HCT116 (cell line): ENCODE data around the gene SCAMP1. TPM values are rescaled to one million over a fixed set of nuclear protein-coding genes. Genes with fewer than 3 reads are reported as not detected.

Source experiments
- ATAC-seq: fragments of 200-7000 bp; cut with Tn5 transposase; 2 replicates; pipeline ENCODE4 v1.9.1; 2020; ENCODE audit warnings: mild to moderate bottlenecking, moderate library complexity
- BruUV-seq: library from RNA; stranded (reverse); fragments of 400-500 nt; replicated peaks from 2 replicates; lab custom pipeline; 2021; lab: Mats Ljungman, UMichigan
- CTCF ChIA-PET: fragments of 300-600 bp; sonication (Branson Sonifier 250); formaldehyde crosslinking; loops from one replicate; lab custom pipeline; 2021; ENCODE audit warnings: antibody characterized with exemption; lab: Charles Lee
- POLR2A ChIA-PET: fragments of 300-600, 350-600 bp; sonication (Branson Sonifier 250); formaldehyde crosslinking; loops from one replicate; lab custom pipeline; 2021; ENCODE audit warnings: antibody characterized with exemption; lab: Charles Lee
- RAD21 ChIA-PET, 2 experiments: fragments of 300-600 bp; sonication (Branson Sonifier 250); formaldehyde crosslinking; loops; one replicate each; lab custom pipeline; 2023; ENCODE audit warnings: low total read pairs in 2 of 2; ENCODE audit not compliant: uncharacterized antibody in 2 of 2, unreplicated experiment in 2 of 2, low non-redundant PET in 1 of 2; lab: Charles Lee
- DNase-seq: peaks from one replicate; pipeline ENCODE4 v3.0.0-alpha.2; 2010; ENCODE audit warnings: low read depth, low spot score
- H2AFZ ChIP-seq: fragments of 200-600 bp; shearing (Covaris generic), sonication (generic); 2 replicates; pipeline ENCODE4 v1.6.1; 2017; ENCODE audit warnings: low read depth, mixed run types, mixed read lengths, antibody characterized with exemption, low read length; ENCODE audit not compliant: poor library complexity, severe bottlenecking
- H3K27ac ChIP-seq: 2 replicates; pipeline ENCODE4 v1.5.1; 2012; ENCODE audit warnings: low read depth, low read length
- H3K27me3 ChIP-seq: fragments of 200-600 bp; sonication (generic); 2 replicates; pipeline ENCODE4 v1.6.1; 2016; ENCODE audit warnings: mixed run types, low read length, mixed read lengths; ENCODE audit not compliant: insufficient read depth
- H3K36me3 ChIP-seq, 2 experiments: fragments of 200-500 bp in 1 of 2; fragments of 200-600 bp in 1 of 2; sonication (Bioruptor generic) in 1 of 2; sonication (generic) in 1 of 2; 2 replicates each; pipeline versions ENCODE4 v1.5.1 to v1.6.1; 2014 to 2016; ENCODE audit warnings: low read length in 2 of 2, inconsistent platforms in 1 of 2, mixed read lengths in 1 of 2, mixed run types in 1 of 2; ENCODE audit not compliant: insufficient read depth in 2 of 2, control insufficient read depth in 1 of 2
- H3K4me1 ChIP-seq, 2 experiments: fragments of 200-600 bp in 1 of 2; sonication (generic) in 1 of 2; 2 replicates each; pipeline versions ENCODE4 v1.5.1 to v1.6.1; 2012 to 2017; ENCODE audit warnings: low read length in 2 of 2, inconsistent platforms in 1 of 2, mild to moderate bottlenecking in 1 of 2, mixed read lengths in 1 of 2, mixed run types in 1 of 2, moderate library complexity in 1 of 2; ENCODE audit not compliant: insufficient read depth in 2 of 2, control insufficient read depth in 1 of 2
- H3K4me2 ChIP-seq: fragments of 200-600 bp; sonication (generic); 2 replicates; pipeline ENCODE4 v1.6.1; 2017; ENCODE audit warnings: mixed run types, low read length, mixed read lengths
- H3K4me3 ChIP-seq, 2 experiments: fragments of 200-600 bp in 1 of 2; sonication (generic) in 1 of 2; replicated peaks in 1 of 2; 2 replicates each; pipeline ENCODE4 v1.5.1; 2011 to 2016; ENCODE audit warnings: low read length in 2 of 2, control low read depth in 1 of 2, low read depth in 1 of 2, mild to moderate bottlenecking in 1 of 2, mixed read lengths in 1 of 2, mixed run types in 1 of 2
- H3K79me2 ChIP-seq: fragments of 200-600 bp; sonication (generic); 2 replicates; pipeline ENCODE4 v1.6.1; 2017; ENCODE audit warnings: mild to moderate bottlenecking, mixed run types, low read length, moderate library complexity, mixed read lengths; ENCODE audit not compliant: insufficient read depth
- H3K9ac ChIP-seq: fragments of 200-600 bp; sonication (generic); 2 replicates; pipeline ENCODE4 v1.6.1; 2016; ENCODE audit warnings: low read length, mixed read lengths
- H3K9me2 ChIP-seq: fragments of 200-600 bp; sonication (generic), shearing (Covaris generic); 2 replicates; pipeline ENCODE4 v1.6.1; 2017; ENCODE audit warnings: mixed run types, mild to moderate bottlenecking, moderate library complexity; ENCODE audit not compliant: insufficient read depth
- H3K9me3 ChIP-seq, 2 experiments: fragments of 200-500 bp in 1 of 2; fragments of 200-600 bp in 1 of 2; sonication (Bioruptor generic) in 1 of 2; sonication (generic) in 1 of 2; 2 replicates each; pipeline ENCODE4 v1.6.1; 2014 to 2017; ENCODE audit warnings: low read length in 2 of 2, mixed read lengths in 2 of 2, inconsistent platforms in 1 of 2, low read depth in 1 of 2, mild to moderate bottlenecking in 1 of 2, mixed run types in 1 of 2, moderate library complexity in 1 of 2; ENCODE audit not compliant: control insufficient read depth in 1 of 2, insufficient read depth in 1 of 2
- H4K20me1 ChIP-seq: fragments of 200-600 bp; sonication (generic), shearing (Covaris generic); 2 replicates; pipeline ENCODE4 v1.6.1; 2017; ENCODE audit warnings: mixed run types, mild to moderate bottlenecking, moderate library complexity; ENCODE audit not compliant: insufficient read depth
- CEBPB ChIP-seq: IDR thresholded peaks from 2 replicates; pipeline ENCODE4 v1.6.1; 2012; ENCODE audit warnings: low read depth
- ELF1 ChIP-seq: IDR thresholded peaks from 2 replicates; pipeline ENCODE4 v1.6.1; 2012; ENCODE audit warnings: low read depth, borderline replicate concordance
- EZH2 ChIP-seq: fragments of 200-600 bp; sonication (generic); IDR thresholded peaks from 2 replicates; pipeline ENCODE4 v1.6.1; 2017; ENCODE audit warnings: antibody characterized with exemption, mixed run types
- FOSL1 ChIP-seq: IDR thresholded peaks from 2 replicates; pipeline ENCODE4 v1.6.1; 2012; ENCODE audit warnings: low read depth
- RAD21 ChIP-seq: IDR thresholded peaks from 2 replicates; pipeline ENCODE4 v1.6.1; 2012; ENCODE audit warnings: low read depth, mild to moderate bottlenecking
- SIN3A ChIP-seq: IDR thresholded peaks from 2 replicates; pipeline ENCODE4 v1.6.1; 2012; ENCODE audit warnings: low read depth
- SP1 ChIP-seq: IDR thresholded peaks from 2 replicates; pipeline ENCODE4 v1.6.1; 2012; ENCODE audit warnings: low read depth
- SRF ChIP-seq: IDR thresholded peaks from 2 replicates; pipeline ENCODE4 v1.6.1; 2012; ENCODE audit warnings: low read depth
- TCF7L2 ChIP-seq: IDR thresholded peaks from 2 replicates; pipeline ENCODE4 v1.7.0; 2011; ENCODE audit warnings: borderline replicate concordance, inconsistent platforms; ENCODE audit not compliant: insufficient read depth, insufficient read length; ENCODE audit errors: extremely low read depth
- YY1 ChIP-seq: IDR thresholded peaks from 2 replicates; pipeline ENCODE4 v1.6.1; 2011; ENCODE audit warnings: low read length, low read depth, moderate library complexity, mild to moderate bottlenecking; ENCODE audit not compliant: insufficient replicate concordance; ENCODE audit errors: extremely low read depth
- ZFX ChIP-seq: fragments of 450-650 bp; IDR thresholded peaks from 2 replicates; pipeline ENCODE4 v1.6.1; 2017
- ZNF274 ChIP-seq: fragments of 200-500 bp; sonication (Bioruptor generic); IDR thresholded peaks from 2 replicates; pipeline ENCODE4 v1.6.1; 2014; ENCODE audit warnings: mild to moderate bottlenecking, low read depth, low read length, inconsistent platforms
- intact Hi-C: fragments of 100-400 bp; cut with micrococcal nuclease; formaldehyde crosslinking; loops from 2 replicates; pipeline ENCODE4 v1.10.0; 2022
- total RNA-seq: library from RNA; stranded (reverse); gene quantifications from one replicate; pipeline ENCODE4 v1.2.1, GENCODE V29; 2021; ENCODE audit not compliant: unreplicated experiment
- TF ChIP-seq, protein P1 (sequence below): IDR thresholded peaks from 2 replicates; pipeline ENCODE4 v1.6.1; 2011; ENCODE audit warnings: mild to moderate bottlenecking, low read length, moderate library complexity; ENCODE audit not compliant: insufficient replicate concordance; ENCODE audit errors: extremely low read depth
- TF ChIP-seq, protein P2 (sequence below): IDR thresholded peaks from 2 replicates; pipeline ENCODE4 v1.6.1; 2012; ENCODE audit warnings: low read depth
- TF ChIP-seq, protein P3 (sequence below): IDR thresholded peaks from 2 replicates; pipeline ENCODE4 v1.6.1; 2012
- TF ChIP-seq, protein P4 (sequence below): IDR thresholded peaks from 2 replicates; pipeline ENCODE4 v1.6.1; 2012

The SCAMP1 gene
- total RNA-seq, 1 experiment from 2014 or later: 46.4 TPM

DNA sequence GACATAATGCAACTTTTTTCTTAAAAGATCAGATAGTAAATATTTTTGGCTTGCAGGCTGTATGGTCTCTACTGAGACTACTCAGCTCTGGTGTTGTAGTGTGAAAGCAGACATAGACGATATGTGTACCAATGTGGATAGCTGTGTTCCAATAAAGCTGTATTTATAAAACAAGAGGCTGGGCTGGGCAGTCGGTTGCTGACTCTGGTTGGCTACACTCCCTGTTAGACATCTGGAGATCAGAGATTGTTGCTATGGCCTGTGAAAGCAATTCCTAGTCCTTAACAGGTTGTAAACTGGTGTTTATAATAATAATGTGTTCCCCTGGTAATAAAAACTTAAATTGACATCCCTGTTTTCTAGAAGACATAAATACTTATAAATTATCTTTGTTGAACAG lies 24.4 kb upstream of the SCAMP1 start:
- Histone ChIP-seq H3K27ac (no peak overlapping the region), H3K4me1 (no peaks in the 10 kb centered on the region), H3K4me3 (no peak overlapping the region), H3K4me2 (no peak overlapping the region), H3K9ac (no peak overlapping the region), H4K20me1 (no peaks in the 10 kb centered on the region), H3K9me2 (no peaks in the 10 kb centered on the region), H3K79me2 (no peaks in the 10 kb centered on the region), H3K36me3 (no peaks in the 10 kb centered on the region), H2AFZ (no peak overlapping the region), H3K27me3 (no peaks in the 10 kb centered on the region), H3K9me3 (no peaks in the 10 kb centered on the region)
- no TSS peak for BruUV-seq
- DNase-seq (no peak), ATAC-seq (no peak)
- intact Hi-C loops: no loop called here
- ChIA-PET RAD21 (no interaction called here), CTCF (interaction anchor here (1.1 kb wide), 1 partner anchor 15 kb away, joined by 4 read pairs; no protein-coding TSS in a partner anchor), POLR2A (no interaction called here)
- no peak for TF ChIP-seq TCF7L2
- TF ChIP-seq SIN3A: no peak
- TF ChIP-seq, protein P1, sequence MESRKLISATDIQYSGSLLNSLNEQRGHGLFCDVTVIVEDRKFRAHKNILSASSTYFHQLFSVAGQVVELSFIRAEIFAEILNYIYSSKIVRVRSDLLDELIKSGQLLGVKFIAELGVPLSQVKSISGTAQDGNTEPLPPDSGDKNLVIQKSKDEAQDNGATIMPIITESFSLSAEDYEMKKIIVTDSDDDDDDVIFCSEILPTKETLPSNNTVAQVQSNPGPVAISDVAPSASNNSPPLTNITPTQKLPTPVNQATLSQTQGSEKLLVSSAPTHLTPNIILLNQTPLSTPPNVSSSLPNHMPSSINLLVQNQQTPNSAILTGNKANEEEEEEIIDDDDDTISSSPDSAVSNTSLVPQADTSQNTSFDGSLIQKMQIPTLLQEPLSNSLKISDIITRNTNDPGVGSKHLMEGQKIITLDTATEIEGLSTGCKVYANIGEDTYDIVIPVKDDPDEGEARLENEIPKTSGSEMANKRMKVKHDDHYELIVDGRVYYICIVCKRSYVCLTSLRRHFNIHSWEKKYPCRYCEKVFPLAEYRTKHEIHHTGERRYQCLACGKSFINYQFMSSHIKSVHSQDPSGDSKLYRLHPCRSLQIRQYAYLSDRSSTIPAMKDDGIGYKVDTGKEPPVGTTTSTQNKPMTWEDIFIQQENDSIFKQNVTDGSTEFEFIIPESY: no peak
- no peak for TF ChIP-seq EZH2
- TF ChIP-seq SP1: no peak
- TF ChIP-seq RAD21: no peak
- TF ChIP-seq YY1: no peak
- no peak for TF ChIP-seq ZFX
- TF ChIP-seq, protein P2, sequence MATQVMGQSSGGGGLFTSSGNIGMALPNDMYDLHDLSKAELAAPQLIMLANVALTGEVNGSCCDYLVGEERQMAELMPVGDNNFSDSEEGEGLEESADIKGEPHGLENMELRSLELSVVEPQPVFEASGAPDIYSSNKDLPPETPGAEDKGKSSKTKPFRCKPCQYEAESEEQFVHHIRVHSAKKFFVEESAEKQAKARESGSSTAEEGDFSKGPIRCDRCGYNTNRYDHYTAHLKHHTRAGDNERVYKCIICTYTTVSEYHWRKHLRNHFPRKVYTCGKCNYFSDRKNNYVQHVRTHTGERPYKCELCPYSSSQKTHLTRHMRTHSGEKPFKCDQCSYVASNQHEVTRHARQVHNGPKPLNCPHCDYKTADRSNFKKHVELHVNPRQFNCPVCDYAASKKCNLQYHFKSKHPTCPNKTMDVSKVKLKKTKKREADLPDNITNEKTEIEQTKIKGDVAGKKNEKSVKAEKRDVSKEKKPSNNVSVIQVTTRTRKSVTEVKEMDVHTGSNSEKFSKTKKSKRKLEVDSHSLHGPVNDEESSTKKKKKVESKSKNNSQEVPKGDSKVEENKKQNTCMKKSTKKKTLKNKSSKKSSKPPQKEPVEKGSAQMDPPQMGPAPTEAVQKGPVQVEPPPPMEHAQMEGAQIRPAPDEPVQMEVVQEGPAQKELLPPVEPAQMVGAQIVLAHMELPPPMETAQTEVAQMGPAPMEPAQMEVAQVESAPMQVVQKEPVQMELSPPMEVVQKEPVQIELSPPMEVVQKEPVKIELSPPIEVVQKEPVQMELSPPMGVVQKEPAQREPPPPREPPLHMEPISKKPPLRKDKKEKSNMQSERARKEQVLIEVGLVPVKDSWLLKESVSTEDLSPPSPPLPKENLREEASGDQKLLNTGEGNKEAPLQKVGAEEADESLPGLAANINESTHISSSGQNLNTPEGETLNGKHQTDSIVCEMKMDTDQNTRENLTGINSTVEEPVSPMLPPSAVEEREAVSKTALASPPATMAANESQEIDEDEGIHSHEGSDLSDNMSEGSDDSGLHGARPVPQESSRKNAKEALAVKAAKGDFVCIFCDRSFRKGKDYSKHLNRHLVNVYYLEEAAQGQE: no peak
- TF ChIP-seq, protein P3, sequence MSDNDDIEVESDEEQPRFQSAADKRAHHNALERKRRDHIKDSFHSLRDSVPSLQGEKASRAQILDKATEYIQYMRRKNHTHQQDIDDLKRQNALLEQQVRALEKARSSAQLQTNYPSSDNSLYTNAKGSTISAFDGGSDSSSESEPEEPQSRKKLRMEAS: no peak
- TF ChIP-seq, protein P4, sequence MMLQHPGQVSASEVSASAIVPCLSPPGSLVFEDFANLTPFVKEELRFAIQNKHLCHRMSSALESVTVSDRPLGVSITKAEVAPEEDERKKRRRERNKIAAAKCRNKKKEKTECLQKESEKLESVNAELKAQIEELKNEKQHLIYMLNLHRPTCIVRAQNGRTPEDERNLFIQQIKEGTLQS: no peak
- TF ChIP-seq FOSL1: no peak
- no peak for TF ChIP-seq SRF
- TF ChIP-seq CEBPB: no peak
- TF ChIP-seq ELF1: no peak
- TF ChIP-seq ZNF274: no peak
